WTC11 (cell line): ENCODE results near the gene TMEM92. TPM values are rescaled to one million over a fixed set of nuclear protein-coding genes. Genes with fewer than 3 reads are reported as not detected.
A peak's percentile ranks its signal among the peaks of the same experiment; 100 is the strongest.

Experiments used
- ATAC-seq: fragments of 200-7000 bp; cut with Tn5 transposase; 2 replicates; pipeline ENCODE4 v1.10.0; 2021; ENCODE audit warnings: mild to moderate bottlenecking, moderate library complexity
- CTCF ChIA-PET: fragments of 300-600 bp; sonication (Branson Sonifier 250); formaldehyde crosslinking; loops from one replicate; lab custom pipeline; 2021; ENCODE audit warnings: antibody characterized with exemption; lab: Charles Lee
- POLR2A ChIA-PET: fragments of 350-600 bp; sonication (Branson Sonifier 250); formaldehyde crosslinking; loops from one replicate; lab custom pipeline; 2021; ENCODE audit warnings: antibody characterized with exemption; lab: Charles Lee
- DNase-seq: peaks from one replicate; pipeline ENCODE4 v3.0.0; 2021; ENCODE audit warnings: low spot score
- H3K27ac Mint-ChIP-seq: 2 replicates; pipeline ENCODE4 v1.8.0; 2021; ENCODE audit warnings: mixed read lengths
- H3K27me3 Mint-ChIP-seq: 2 replicates; pipeline ENCODE4 v1.8.0; 2021; ENCODE audit warnings: low read depth, mild to moderate bottlenecking, moderate library complexity, mixed read lengths
- H3K36me3 Mint-ChIP-seq: 2 replicates; pipeline ENCODE4 v1.8.0; 2021; ENCODE audit warnings: mixed read lengths
- H3K4me1 Mint-ChIP-seq: 2 replicates; pipeline ENCODE4 v1.8.0; 2022; ENCODE audit warnings: mixed read lengths
- H3K4me3 Mint-ChIP-seq: 2 replicates; pipeline ENCODE4 v1.8.0; 2021; ENCODE audit warnings: mild to moderate bottlenecking, moderate library complexity, mixed read lengths
- H3K9me3 Mint-ChIP-seq: 2 replicates; pipeline ENCODE4 v1.8.0; 2021; ENCODE audit warnings: mixed read lengths
- ESRRA ChIP-seq: sonication (generic); formaldehyde crosslinking; IDR thresholded peaks from 2 replicates; pipeline ENCODE4 v1.8.1; 2022; ENCODE audit warnings: mild to moderate bottlenecking, missing genetic modification reagents, borderline replicate concordance
- GRHL2 ChIP-seq: fragments of 250-450 bp; sonication (Bioruptor Pico); IDR thresholded peaks from 2 replicates; pipeline ENCODE4 v1.8.0; 2022; ENCODE audit warnings: mild to moderate bottlenecking, moderate library complexity; ENCODE audit not compliant: insufficient replicate concordance, severe bottlenecking
- KAT7 ChIP-seq: sonication (generic); formaldehyde crosslinking; IDR thresholded peaks from 2 replicates; pipeline ENCODE4 v1.8.1; 2023; ENCODE audit warnings: missing genetic modification reagents, mild to moderate bottlenecking, borderline replicate concordance
- MYBL2 ChIP-seq: sonication (generic); formaldehyde crosslinking; IDR thresholded peaks from 2 replicates; pipeline ENCODE4 v1.8.1; 2023; ENCODE audit warnings: mild to moderate bottlenecking, moderate library complexity, missing genetic modification reagents
- NFE2L1 ChIP-seq: sonication (generic); formaldehyde crosslinking; IDR thresholded peaks from 2 replicates; pipeline ENCODE4 v1.8.1; 2023; ENCODE audit warnings: missing genetic modification reagents
- NFYB ChIP-seq: sonication (generic); formaldehyde crosslinking; conservative IDR thresholded peaks from 2 replicates; pipeline ENCODE4 v1.8.0; 2022; ENCODE audit warnings: low read depth, missing genetic modification reagents
- PRRX2 ChIP-seq: fragments of 250-450 bp; sonication (Bioruptor Pico); IDR thresholded peaks from 2 replicates; pipeline ENCODE4 v1.8.0; 2021; ENCODE audit warnings: mild to moderate bottlenecking
- SOX15 ChIP-seq: fragments of 250-450 bp; sonication (Bioruptor Pico); IDR thresholded peaks from 2 replicates; pipeline ENCODE4 v1.9.0; 2021; ENCODE audit warnings: mild to moderate bottlenecking
- ZNF219 ChIP-seq: sonication (generic); formaldehyde crosslinking; IDR thresholded peaks from 2 replicates; pipeline ENCODE4 v1.8.0; 2023; ENCODE audit warnings: missing genetic modification reagents, mild to moderate bottlenecking, borderline replicate concordance
- ZNF232 ChIP-seq: sonication (generic); formaldehyde crosslinking; IDR thresholded peaks from 2 replicates; pipeline ENCODE4 v1.8.0; 2022; ENCODE audit warnings: mild to moderate bottlenecking, missing genetic modification reagents
- total RNA-seq: library from RNA; stranded (reverse); gene quantifications from 3 replicates; pipeline ENCODE4 v1.2.3, GENCODE V29; 2021
- TF ChIP-seq, protein P1 (sequence below): sonication (generic); formaldehyde crosslinking; IDR thresholded peaks from 2 replicates; pipeline ENCODE4 v1.8.1; 2023; ENCODE audit warnings: mild to moderate bottlenecking, moderate library complexity, missing genetic modification reagents
- TF ChIP-seq, protein P2 (sequence below): sonication (generic); formaldehyde crosslinking; conservative IDR thresholded peaks from 2 replicates; pipeline ENCODE4 v1.8.1; 2023; ENCODE audit warnings: mild to moderate bottlenecking, low read depth, missing genetic modification reagents, moderate library complexity
- TF ChIP-seq, protein P3 (sequence below): sonication (generic); formaldehyde crosslinking; IDR thresholded peaks from 2 replicates; pipeline ENCODE4 v1.8.0; 2022; ENCODE audit warnings: mild to moderate bottlenecking, missing genetic modification reagents
- TF ChIP-seq, protein P4 (sequence below): sonication (generic); formaldehyde crosslinking; IDR thresholded peaks from 2 replicates; pipeline ENCODE4 v1.8.0; 2022; ENCODE audit warnings: missing genetic modification reagents
- TF ChIP-seq, protein P5 (sequence below): sonication (generic); formaldehyde crosslinking; IDR thresholded peaks from 2 replicates; pipeline ENCODE4 v1.8.1; 2023; ENCODE audit warnings: mild to moderate bottlenecking, missing genetic modification reagents, borderline replicate concordance
- TF ChIP-seq, protein P6 (sequence below): fragments of 250-450 bp; sonication (Bioruptor Pico); IDR thresholded peaks from 2 replicates; pipeline ENCODE4 v1.9.0; 2021; ENCODE audit warnings: mild to moderate bottlenecking, borderline replicate concordance

The TMEM92 gene
- total RNA-seq, 1 experiment from 2014 or later: 9.8 TPM

DNA sequence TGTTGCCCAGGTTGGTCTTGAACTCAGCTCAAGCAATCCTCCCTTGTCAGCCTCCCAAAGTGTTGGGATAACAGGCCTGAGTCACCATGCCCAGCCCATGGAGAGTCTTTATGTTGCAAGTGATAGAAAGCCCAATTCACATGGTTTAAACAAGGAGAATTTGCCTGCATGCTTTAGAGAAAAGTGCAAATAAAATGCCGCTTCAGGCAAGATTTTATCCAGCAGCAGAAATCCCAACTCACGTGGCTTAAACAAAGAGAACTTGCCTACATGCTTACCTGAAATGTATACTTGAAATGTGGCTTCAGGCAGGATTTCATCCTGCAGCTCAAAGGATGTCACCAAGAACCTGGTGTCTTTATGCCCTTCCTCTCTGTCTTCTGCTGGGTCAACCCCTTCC, 42.9 kb downstream of the TMEM92 start (continued):
- TF ChIP-seq, protein P1, sequence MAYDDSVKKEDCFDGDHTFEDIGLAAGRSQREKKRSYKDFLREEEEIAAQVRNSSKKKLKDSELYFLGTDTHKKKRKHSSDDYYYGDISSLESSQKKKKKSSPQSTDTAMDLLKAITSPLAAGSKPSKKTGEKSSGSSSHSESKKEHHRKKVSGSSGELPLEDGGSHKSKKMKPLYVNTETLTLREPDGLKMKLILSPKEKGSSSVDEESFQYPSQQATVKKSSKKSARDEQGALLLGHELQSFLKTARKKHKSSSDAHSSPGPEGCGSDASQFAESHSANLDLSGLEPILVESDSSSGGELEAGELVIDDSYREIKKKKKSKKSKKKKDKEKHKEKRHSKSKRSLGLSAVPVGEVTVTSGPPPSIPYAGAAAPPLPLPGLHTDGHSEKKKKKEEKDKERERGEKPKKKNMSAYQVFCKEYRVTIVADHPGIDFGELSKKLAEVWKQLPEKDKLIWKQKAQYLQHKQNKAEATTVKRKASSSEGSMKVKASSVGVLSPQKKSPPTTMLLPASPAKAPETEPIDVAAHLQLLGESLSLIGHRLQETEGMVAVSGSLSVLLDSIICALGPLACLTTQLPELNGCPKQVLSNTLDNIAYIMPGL (CRISPR knock-in tag): no peak
- no peak for TF ChIP-seq KAT7 (CRISPR knock-in tag)
- no peak for TF ChIP-seq NFE2L1 (CRISPR knock-in tag)
- TF ChIP-seq, protein P2, sequence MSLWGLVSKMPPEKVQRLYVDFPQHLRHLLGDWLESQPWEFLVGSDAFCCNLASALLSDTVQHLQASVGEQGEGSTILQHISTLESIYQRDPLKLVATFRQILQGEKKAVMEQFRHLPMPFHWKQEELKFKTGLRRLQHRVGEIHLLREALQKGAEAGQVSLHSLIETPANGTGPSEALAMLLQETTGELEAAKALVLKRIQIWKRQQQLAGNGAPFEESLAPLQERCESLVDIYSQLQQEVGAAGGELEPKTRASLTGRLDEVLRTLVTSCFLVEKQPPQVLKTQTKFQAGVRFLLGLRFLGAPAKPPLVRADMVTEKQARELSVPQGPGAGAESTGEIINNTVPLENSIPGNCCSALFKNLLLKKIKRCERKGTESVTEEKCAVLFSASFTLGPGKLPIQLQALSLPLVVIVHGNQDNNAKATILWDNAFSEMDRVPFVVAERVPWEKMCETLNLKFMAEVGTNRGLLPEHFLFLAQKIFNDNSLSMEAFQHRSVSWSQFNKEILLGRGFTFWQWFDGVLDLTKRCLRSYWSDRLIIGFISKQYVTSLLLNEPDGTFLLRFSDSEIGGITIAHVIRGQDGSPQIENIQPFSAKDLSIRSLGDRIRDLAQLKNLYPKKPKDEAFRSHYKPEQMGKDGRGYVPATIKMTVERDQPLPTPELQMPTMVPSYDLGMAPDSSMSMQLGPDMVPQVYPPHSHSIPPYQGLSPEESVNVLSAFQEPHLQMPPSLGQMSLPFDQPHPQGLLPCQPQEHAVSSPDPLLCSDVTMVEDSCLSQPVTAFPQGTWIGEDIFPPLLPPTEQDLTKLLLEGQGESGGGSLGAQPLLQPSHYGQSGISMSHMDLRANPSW (CRISPR knock-in tag): no peak

DNA sequence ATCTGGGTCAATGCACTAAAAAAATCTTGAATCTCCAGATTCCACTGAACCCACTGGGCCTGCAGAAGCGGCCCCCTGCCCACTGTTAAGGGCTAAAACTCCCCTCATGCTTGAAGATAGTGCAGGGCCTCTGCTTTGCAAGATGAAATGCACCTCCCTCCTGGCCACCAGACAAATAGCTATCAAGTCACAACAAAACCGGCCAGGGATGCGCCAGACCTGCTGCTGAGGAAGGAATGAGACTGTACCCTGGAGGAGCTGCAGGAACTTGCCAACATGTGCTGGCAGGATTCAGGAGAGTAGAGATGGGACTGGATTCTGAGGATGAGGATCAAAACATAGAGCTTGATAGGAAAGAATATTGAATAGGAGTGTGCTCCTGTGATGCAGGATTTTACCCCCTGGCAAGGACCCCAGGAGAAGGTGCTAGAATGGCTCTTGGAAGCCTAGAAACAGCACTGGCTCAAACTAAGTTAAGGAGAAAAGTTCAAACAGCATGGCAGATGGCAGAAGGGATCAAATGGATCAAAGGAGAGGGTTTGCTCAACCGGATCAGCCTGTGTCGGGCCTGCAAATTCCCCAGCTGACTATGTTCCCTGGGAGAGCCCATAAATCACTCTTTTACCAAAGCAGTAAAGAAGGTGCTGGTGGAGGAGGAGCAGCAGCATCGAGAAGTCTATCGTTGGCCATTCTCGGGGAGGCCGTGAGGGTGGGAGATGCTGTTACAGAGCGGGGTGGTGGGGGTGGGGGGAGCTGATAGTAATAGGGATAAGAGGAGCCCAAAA, 44.4 kb downstream of the TMEM92 start:
- no peak for DNase-seq
- Mint-ChIP-seq H3K4me3 (no peak overlapping the region), H3K4me1 (no peaks in the 10 kb centered on the region), H3K27ac (no peak overlapping the region), H3K36me3 (peaks cover 3% of the 10 kb centered on the region; the same call in 1 of the 2 replicates), H3K9me3 (peaks cover 9% of the 10 kb centered on the region), H3K27me3 (no peaks in the 10 kb centered on the region)
- ChIA-PET POLR2A (interaction anchor here (1.4 kb wide), 1 partner anchor 105 kb away, joined by 3 read pairs; no protein-coding TSS in a partner anchor), CTCF (interaction anchor here (0.6 to 1.8 kb wide), 4 partner anchors 44 to 141 kb away, joined by 3 to 7 read pairs (median 4); partner anchors contain the start of gene LRRC59)
- ATAC-seq: peak; percentile 65
- TF ChIP-seq NFYB (CRISPR knock-in tag) (no peak), MYBL2 (no peak), SOX15 (no peak), ESRRA (no peak), ZNF232 (CRISPR knock-in tag) (no peak), PRRX2 (CRISPR knock-in tag) (no peak), GRHL2 (CRISPR knock-in tag) (no peak), ZNF219 (no peak)
- TF ChIP-seq, protein P3, sequence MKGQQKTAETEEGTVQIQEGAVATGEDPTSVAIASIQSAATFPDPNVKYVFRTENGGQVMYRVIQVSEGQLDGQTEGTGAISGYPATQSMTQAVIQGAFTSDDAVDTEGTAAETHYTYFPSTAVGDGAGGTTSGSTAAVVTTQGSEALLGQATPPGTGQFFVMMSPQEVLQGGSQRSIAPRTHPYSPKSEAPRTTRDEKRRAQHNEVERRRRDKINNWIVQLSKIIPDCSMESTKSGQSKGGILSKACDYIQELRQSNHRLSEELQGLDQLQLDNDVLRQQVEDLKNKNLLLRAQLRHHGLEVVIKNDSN (CRISPR knock-in tag): no peak
- TF ChIP-seq, protein P4, sequence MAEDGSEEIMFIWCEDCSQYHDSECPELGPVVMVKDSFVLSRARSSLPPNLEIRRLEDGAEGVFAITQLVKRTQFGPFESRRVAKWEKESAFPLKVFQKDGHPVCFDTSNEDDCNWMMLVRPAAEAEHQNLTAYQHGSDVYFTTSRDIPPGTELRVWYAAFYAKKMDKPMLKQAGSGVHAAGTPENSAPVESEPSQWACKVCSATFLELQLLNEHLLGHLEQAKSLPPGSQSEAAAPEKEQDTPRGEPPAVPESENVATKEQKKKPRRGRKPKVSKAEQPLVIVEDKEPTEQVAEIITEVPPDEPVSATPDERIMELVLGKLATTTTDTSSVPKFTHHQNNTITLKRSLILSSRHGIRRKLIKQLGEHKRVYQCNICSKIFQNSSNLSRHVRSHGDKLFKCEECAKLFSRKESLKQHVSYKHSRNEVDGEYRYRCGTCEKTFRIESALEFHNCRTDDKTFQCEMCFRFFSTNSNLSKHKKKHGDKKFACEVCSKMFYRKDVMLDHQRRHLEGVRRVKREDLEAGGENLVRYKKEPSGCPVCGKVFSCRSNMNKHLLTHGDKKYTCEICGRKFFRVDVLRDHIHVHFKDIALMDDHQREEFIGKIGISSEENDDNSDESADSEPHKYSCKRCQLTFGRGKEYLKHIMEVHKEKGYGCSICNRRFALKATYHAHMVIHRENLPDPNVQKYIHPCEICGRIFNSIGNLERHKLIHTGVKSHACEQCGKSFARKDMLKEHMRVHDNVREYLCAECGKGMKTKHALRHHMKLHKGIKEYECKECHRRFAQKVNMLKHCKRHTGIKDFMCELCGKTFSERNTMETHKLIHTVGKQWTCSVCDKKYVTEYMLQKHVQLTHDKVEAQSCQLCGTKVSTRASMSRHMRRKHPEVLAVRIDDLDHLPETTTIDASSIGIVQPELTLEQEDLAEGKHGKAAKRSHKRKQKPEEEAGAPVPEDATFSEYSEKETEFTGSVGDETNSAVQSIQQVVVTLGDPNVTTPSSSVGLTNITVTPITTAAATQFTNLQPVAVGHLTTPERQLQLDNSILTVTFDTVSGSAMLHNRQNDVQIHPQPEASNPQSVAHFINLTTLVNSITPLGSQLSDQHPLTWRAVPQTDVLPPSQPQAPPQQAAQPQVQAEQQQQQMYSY: no peak
- TF ChIP-seq, protein P5, sequence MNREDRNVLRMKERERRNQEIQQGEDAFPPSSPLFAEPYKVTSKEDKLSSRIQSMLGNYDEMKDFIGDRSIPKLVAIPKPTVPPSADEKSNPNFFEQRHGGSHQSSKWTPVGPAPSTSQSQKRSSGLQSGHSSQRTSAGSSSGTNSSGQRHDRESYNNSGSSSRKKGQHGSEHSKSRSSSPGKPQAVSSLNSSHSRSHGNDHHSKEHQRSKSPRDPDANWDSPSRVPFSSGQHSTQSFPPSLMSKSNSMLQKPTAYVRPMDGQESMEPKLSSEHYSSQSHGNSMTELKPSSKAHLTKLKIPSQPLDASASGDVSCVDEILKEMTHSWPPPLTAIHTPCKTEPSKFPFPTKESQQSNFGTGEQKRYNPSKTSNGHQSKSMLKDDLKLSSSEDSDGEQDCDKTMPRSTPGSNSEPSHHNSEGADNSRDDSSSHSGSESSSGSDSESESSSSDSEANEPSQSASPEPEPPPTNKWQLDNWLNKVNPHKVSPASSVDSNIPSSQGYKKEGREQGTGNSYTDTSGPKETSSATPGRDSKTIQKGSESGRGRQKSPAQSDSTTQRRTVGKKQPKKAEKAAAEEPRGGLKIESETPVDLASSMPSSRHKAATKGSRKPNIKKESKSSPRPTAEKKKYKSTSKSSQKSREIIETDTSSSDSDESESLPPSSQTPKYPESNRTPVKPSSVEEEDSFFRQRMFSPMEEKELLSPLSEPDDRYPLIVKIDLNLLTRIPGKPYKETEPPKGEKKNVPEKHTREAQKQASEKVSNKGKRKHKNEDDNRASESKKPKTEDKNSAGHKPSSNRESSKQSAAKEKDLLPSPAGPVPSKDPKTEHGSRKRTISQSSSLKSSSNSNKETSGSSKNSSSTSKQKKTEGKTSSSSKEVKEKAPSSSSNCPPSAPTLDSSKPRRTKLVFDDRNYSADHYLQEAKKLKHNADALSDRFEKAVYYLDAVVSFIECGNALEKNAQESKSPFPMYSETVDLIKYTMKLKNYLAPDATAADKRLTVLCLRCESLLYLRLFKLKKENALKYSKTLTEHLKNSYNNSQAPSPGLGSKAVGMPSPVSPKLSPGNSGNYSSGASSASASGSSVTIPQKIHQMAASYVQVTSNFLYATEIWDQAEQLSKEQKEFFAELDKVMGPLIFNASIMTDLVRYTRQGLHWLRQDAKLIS (CRISPR knock-in tag): no peak
- TF ChIP-seq, protein P6, sequence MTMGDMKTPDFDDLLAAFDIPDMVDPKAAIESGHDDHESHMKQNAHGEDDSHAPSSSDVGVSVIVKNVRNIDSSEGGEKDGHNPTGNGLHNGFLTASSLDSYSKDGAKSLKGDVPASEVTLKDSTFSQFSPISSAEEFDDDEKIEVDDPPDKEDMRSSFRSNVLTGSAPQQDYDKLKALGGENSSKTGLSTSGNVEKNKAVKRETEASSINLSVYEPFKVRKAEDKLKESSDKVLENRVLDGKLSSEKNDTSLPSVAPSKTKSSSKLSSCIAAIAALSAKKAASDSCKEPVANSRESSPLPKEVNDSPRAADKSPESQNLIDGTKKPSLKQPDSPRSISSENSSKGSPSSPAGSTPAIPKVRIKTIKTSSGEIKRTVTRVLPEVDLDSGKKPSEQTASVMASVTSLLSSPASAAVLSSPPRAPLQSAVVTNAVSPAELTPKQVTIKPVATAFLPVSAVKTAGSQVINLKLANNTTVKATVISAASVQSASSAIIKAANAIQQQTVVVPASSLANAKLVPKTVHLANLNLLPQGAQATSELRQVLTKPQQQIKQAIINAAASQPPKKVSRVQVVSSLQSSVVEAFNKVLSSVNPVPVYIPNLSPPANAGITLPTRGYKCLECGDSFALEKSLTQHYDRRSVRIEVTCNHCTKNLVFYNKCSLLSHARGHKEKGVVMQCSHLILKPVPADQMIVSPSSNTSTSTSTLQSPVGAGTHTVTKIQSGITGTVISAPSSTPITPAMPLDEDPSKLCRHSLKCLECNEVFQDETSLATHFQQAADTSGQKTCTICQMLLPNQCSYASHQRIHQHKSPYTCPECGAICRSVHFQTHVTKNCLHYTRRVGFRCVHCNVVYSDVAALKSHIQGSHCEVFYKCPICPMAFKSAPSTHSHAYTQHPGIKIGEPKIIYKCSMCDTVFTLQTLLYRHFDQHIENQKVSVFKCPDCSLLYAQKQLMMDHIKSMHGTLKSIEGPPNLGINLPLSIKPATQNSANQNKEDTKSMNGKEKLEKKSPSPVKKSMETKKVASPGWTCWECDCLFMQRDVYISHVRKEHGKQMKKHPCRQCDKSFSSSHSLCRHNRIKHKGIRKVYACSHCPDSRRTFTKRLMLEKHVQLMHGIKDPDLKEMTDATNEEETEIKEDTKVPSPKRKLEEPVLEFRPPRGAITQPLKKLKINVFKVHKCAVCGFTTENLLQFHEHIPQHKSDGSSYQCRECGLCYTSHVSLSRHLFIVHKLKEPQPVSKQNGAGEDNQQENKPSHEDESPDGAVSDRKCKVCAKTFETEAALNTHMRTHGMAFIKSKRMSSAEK (CRISPR knock-in tag): no peak
